ENCODE results near the gene FARP2.

The FARP2 gene

GRCh38 chr2:241325257-241325656 is 30.8 kb upstream of the FARP2 start:
- no peak for DNase-seq (ENCODE audit: low spot score)

DNA sequence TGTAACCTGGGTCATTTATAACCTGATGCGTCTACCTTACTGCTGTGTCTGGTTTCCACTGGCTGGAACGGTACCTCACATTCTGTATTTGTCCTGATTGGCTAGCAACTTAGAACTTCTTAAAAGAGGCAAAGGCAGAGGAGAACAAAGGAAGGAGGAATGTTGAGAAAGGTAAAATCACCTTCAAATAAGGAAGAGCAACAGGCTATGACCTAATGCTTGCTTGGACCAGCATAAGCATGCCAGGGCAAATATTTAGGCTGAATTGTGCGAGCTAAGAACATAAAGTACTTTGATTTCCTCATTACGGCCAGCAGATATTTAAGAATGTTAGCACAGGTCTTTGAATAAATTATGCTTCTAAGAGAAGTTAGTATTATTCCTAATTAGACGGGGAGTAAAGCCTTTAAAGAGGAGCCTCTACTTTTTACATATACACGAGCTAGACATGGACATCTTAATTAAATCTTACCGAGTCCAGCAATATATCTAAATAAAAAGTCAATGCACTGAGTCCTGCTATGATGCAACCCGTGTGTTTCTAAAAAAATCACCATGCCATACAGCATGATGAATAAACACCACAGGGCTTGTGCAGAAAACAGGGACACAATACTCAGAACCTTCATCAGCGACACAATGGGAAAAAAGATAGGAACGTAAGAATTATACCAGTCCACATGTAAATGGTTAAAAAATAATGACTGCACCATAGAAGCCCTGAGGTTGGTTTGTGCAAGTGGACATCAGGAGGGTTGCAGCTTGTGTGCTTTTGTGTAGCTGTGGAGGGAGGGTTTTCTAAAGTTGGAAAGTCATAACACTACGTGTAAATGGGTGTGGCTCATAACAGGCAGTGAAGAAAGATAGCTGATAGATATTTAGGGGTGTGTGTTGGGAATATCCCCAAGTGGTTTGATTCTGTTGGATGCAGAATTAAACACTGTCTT is 26.1 kb upstream of the FARP2 start:
- no peak for DNase-seq (ENCODE audit: low spot score)

- no peak for DNase-seq (ENCODE audit: low spot score)
Measured at GRCh38 chr2:241330616-241330981, 25.5 kb upstream of the FARP2 start.

DNA sequence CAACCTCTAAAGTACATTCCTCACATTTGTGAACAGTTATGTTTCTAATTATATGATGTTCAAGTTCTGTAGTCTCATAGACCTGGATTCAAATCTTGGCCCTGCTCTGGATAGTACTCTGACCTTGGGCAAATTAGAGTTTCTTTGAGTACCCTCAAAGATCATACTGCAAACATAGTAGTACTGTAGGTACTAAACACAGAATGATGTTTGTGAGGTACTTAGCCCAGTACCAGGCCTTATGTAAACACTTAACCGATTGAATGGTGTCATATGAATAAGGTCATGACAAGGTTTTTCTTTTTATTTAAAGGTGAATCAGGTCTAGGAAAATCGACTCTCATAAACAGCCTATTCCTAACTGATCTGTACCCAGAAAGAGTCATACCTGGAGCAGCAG is 21.3 kb upstream of the FARP2 start:
- DNase-seq (ENCODE audit: low spot score), result no peak

- DNase-seq (ENCODE audit: low spot score), result no peak
Measured at GRCh38 chr2:241339839-241340630, 16.1 kb upstream of the FARP2 start.

- no peak for DNase-seq (ENCODE audit: low spot score)
Measured at GRCh38 chr2:241340631-241341163, 15.4 kb upstream of the FARP2 start.

DNA sequence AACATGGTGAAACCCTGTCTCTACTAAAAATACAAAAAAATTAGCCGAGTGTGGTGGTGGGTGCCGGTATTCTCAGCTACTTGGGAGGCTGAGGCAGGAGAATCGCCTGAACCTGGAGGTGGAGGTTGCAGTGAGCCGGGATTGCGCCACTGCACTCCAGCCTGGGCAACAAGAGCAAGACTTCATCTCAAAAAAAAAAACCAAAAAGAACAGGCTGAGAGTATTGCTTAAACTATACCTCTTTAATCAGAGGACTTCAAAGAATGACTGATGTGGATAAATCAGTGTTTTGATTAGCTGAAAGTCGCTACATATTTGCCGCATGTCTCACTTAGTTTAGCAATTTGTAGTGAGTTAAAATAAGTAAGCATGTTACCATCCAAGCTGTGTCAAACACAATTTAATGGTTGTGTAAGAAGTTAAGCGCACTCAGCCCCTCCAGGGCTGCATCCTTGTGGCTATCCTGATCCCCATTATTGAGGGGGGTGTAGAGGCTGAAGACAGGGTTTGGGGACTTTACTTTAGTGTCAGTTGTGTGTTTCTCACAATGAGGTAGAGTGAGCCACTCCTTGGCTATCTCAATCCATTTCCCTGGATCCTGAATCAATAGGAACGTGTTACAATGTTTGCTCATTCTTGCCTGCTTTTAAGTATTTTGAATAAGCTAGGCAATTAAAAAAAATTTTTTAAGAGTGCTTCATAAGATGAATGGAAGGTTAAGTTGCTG is 11.0 kb upstream of the FARP2 start:
- no peak for DNase-seq (ENCODE audit: low spot score)

DNA sequence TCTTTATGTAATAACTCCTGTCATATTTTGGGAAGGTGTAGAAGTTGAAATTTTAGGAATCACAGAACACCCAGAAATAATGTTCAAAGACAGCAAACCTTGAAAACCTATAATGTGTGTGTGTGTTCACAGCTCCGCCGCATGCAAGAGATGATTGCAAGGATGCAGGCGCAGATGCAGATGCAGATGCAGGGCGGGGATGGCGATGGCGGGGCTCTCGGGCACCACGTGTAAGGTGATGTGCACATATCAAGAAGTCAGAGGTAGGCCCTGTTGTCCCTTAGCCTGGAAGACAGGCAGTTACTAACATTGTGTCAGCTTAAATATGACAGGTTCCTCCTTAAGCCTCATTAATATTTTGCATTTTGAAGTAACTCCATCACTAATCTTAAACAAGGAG is 6.1 kb upstream of the FARP2 start:
- no peak for DNase-seq (ENCODE audit: low spot score)

GRCh38 chr2:241350530-241350877 is 5.6 kb upstream of the FARP2 start:
- DNase-seq (ENCODE audit: low spot score), result no peak

DNA sequence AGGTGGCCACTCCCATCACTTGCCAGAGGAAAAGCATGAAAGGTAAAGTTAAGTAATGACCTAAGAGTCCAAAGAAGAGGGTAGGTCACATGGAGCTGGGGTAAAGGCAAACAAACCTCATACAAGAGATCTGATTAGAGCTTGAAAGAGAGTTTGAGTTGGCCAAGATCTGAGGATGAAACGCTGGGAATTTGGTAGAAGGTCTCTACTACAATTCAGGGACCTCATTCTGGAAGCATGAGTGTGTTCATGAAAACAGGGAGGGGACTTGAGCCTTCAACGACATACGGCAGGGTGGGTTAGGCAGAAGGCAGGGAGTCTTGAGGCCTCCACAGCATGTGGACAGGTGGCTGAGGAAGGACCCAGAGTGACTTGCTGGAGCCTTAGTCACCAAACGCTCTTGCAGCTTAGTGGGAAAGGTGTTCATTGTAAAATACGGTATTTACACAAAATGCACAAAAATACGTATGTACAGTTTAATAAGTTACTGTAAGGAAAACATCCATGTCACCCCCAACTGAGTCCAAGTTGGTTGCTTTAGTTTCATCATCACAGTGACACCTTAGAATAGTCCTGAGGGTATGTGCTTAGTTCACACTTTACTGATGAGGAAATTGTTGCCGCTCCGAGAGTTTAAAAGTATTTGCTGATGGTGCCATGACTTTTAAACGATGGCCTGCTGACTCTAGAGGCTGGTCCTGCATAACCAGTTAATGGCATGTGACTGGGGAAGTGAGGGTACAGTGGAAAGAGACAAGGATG is 5.0 kb upstream of the FARP2 start:
- DNase-seq (ENCODE audit: low spot score), result no peak

- no peak for DNase-seq (ENCODE audit: low spot score)
Measured at GRCh38 chr2:241351640-241352031, 4.4 kb upstream of the FARP2 start.

DNA sequence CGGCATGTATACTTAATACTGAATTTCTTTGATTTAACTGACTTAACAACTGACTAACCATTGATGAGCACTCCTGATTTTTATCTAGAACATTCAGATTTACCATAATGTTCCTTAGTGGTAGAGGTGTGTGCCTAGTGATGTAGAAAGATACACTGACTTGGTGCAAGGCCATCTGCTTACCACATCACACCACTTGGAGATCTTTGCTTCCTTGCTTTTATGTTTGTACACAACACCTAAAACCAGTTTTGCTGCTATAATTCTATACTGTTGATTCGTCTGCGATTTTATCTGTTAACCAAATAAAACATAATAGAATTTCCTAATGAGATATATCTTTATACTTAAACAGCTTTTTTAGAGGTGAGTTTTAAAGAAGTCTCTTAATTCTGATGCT is 3.9 kb upstream of the FARP2 start:
- DNase-seq (ENCODE audit: low spot score), result no peak

DNA sequence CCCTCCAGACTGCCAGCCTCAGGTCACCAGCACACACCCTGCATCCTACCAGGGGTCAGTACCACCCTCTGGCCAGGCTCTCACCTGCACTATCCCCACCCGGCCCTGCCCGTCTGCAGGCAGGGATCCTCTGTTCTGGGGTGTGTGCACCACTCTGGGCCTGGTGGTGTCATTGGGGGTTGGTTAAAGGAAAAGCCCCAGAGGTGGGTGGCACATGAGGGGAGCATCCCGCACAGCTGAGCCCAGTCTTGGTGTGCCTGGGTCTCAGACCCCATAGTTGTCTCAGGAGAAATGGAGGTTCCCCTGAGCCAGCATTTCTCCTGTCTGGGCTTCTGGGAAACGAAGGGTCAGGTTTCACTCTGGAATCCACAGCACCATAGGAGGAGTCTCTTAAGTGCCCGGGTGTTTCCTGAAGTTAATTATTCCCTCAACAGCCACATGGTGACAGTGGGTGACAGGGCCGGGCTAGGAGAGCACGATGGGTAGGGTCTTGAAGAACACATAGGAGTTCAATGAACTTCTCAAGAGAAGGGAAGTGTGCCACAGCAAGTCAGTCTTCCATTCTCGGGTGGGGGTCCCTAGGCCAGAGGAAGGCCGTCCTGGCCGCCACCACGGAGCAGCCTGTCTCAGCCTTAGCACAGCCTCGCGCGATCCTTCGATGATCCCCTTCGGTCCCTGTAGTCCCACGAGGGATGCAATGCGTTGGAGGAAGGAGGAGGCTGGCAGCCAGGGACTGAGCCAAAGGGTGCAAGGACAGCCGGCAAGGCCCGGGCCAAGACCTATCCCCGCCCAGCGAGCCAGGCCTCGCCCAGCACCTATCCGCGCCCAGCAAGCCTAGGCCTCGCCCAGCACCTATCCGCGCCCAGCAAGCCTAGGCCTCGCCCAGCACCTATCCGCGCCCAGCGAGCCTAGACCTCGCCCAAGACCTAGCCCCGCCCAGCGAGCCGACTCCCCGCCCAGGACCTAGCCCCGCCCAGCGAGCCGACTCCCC is 1.1 kb upstream of the FARP2 start:
- DNase-seq (ENCODE audit: low spot score), result peak; percentile 47

GRCh38 chr2:241356871-241357260 is 781 bp downstream of the FARP2 start:
- no peak for DNase-seq (ENCODE audit: low spot score)

DNA sequence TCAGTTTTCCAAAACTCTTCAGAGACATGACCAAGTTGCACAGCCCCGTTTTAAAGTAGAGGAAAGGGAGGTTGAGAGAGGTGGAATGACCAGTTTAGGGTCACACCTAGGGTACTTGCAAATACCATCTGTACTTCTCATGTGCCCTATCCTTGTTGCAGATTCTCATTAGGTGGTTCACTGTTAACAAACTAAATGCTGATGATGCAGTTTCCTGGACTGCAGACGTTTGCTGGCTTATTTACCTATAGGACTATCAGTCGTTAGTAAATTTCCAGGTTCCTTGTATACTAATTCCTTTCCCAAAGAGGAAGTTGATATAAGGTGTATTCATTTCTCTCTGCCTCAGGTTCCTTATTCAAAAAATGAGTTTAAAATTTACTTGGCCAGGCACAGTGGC is 1.4 kb downstream of the FARP2 start:
- DNase-seq (ENCODE audit: low spot score), result no peak

DNA sequence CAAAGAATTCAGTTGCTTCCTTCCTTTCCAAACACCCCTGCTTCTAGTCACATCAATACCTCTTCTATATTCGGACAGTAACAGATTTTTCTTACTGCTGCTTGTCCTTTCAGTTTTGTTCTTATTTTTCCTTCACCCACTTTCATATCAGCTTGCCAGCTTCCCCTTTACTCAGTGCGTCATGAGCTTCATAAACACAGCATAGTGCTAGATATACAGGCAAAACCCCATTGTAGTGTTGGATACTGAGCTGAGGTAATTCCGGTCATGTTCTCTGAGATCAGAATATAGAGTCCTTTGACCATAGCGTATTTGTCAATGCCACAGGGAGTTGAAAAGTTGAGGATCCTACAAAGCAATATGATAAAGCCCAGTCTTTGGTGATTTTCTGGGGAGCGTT is 2.4 kb downstream of the FARP2 start:
- DNase-seq (ENCODE audit: low spot score), result no peak

GRCh38 chr2:241359481-241360045 is 3.5 kb downstream of the FARP2 start:
- DNase-seq (ENCODE audit: low spot score), result no peak

GRCh38 chr2:241363426-241363825 is 7.3 kb downstream of the FARP2 start:
- no peak for DNase-seq (ENCODE audit: low spot score)

GRCh38 chr2:241364781-241365180 is 8.7 kb downstream of the FARP2 start:
- no peak for DNase-seq (ENCODE audit: low spot score)

- DNase-seq (ENCODE audit: low spot score), result no peak
Measured at GRCh38 chr2:241366678-241367077, 10.6 kb downstream of the FARP2 start.

Measured in SK-N-DZ (cell line).